Prostate gland (tissue), 2 donors: ENCODE data around the gene KCNQ4.

Source experiments
- CTCF ChIP-seq, 4 experiments: fragments of 200-600 bp in 2 of 4; fragments of 450-650 bp in 2 of 4; sonication (generic) in 2 of 4; IDR thresholded peaks; 1 replicate in 3 of 4; 2 replicates in 1 of 4; pipeline ENCODE4 v1.5.1; 2016 to 2019; ENCODE audit warnings: antibody characterized with exemption in 4 of 4, mild to moderate bottlenecking in 2 of 4, moderate library complexity in 2 of 4
- POLR2A ChIP-seq: fragments of 450-650 bp; IDR thresholded peaks from one replicate; pipeline ENCODE4 v1.6.1; 2016; ENCODE audit warnings: antibody characterized with exemption, mild to moderate bottlenecking
- POLR2AphosphoS5 ChIP-seq: sonication (generic); formaldehyde crosslinking; IDR thresholded peaks from one replicate; pipeline ENCODE4 v1.6.1; 2017; ENCODE audit warnings: antibody characterized with exemption

GRCh38 chr1:40877698-40878097 is 94.1 kb downstream of the KCNQ4 start:
- TF ChIP-seq POLR2A = no peak
- no peak for TF ChIP-seq CTCF (IDR thresholded peaks at IDR 0.05)
- peak; percentile 83 for TF ChIP-seq POLR2AphosphoS5
